ENCODE measurements around the gene PRSS53. TPM values are rescaled to one million over a fixed set of nuclear protein-coding genes. Genes with fewer than 3 reads are reported as not detected.

The PRSS53 gene
- total RNA-seq, 1 donor, result 1.7 TPM

- no peak for TF ChIP-seq CTCF (IDR thresholded peaks at IDR 0.05; ENCODE audit: insufficient read depth, low read depth, low read length)
- no peak overlapping the region for H3K4me3 ChIP-seq (ENCODE audit: low read depth, low read length)
- DNase-seq (ENCODE audit: low read depth), result no peak
These were observed 2.7 kb downstream of the PRSS53 start for GRCh38 chr16:31085873-31086628.

GRCh38 chr16:31085411-31085810, 3.3 kb downstream of the PRSS53 start:
- TF ChIP-seq CTCF (IDR thresholded peaks at IDR 0.05; ENCODE audit: insufficient read depth, low read depth, low read length), result no peak
- no peak overlapping the region for H3K4me3 ChIP-seq (ENCODE audit: low read depth, low read length)
- DNase-seq (ENCODE audit: low read depth), result no peak

GRCh38 chr16:31084584-31085302, 4.0 kb downstream of the PRSS53 start:
- H3K4me3 ChIP-seq (ENCODE audit: low read depth, low read length), result no peak overlapping the region
- no peak for TF ChIP-seq CTCF (IDR thresholded peaks at IDR 0.05; ENCODE audit: insufficient read depth, low read depth, low read length)
- no peak for DNase-seq (ENCODE audit: low read depth)

GRCh38 chr16:31083981-31084380, 4.8 kb downstream of the PRSS53 start:
- no peak for DNase-seq (ENCODE audit: low read depth)
- no peak for TF ChIP-seq CTCF (IDR thresholded peaks at IDR 0.05; ENCODE audit: insufficient read depth, low read depth, low read length)
- no peak overlapping the region for H3K4me3 ChIP-seq (ENCODE audit: low read depth, low read length)

- TF ChIP-seq CTCF (IDR thresholded peaks at IDR 0.05; ENCODE audit: insufficient read depth, low read depth, low read length), result no peak
- no peak overlapping the region for H3K4me3 ChIP-seq (ENCODE audit: low read depth, low read length)
- DNase-seq (ENCODE audit: low read depth), result no peak
These were observed 5.2 kb downstream of the PRSS53 start for GRCh38 chr16:31083556-31083955.

GRCh38 chr16:31083081-31083480, 5.7 kb downstream of the PRSS53 start:
- no peak for DNase-seq (ENCODE audit: low read depth)
- no peak for TF ChIP-seq CTCF (IDR thresholded peaks at IDR 0.05; ENCODE audit: insufficient read depth, low read depth, low read length)
- H3K4me3 ChIP-seq (ENCODE audit: low read depth, low read length), result no peak overlapping the region

All from fibroblast of villous mesenchyme (primary cell).